ENCODE measurements around the gene TBCK.

DNA sequence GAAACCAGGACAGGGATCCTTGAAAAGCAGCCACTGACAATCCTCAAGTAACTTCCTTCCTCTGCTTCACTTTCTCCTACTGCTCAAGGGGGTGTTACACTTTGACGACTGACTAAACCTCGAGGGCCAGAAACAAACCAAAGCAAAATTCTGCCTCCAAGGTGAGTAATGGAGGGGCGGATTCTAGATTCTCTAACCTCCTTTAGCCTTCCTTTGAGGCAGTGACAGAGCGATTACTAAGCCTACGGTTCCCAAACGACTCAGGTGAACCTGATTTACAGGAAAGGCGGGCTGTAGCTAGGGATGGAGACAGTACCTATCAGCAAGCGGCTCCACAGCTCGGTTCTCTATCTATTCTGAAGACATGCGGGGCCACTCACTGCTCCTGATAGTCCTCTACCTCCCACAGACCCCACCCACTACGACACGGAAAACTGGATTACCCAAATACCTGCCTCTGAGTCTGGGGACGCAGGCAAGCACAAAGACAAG, 487 bp downstream of the TBCK start:
- TF ChIP-seq, protein P1, sequence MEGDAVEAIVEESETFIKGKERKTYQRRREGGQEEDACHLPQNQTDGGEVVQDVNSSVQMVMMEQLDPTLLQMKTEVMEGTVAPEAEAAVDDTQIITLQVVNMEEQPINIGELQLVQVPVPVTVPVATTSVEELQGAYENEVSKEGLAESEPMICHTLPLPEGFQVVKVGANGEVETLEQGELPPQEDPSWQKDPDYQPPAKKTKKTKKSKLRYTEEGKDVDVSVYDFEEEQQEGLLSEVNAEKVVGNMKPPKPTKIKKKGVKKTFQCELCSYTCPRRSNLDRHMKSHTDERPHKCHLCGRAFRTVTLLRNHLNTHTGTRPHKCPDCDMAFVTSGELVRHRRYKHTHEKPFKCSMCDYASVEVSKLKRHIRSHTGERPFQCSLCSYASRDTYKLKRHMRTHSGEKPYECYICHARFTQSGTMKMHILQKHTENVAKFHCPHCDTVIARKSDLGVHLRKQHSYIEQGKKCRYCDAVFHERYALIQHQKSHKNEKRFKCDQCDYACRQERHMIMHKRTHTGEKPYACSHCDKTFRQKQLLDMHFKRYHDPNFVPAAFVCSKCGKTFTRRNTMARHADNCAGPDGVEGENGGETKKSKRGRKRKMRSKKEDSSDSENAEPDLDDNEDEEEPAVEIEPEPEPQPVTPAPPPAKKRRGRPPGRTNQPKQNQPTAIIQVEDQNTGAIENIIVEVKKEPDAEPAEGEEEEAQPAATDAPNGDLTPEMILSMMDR (conservative IDR thresholded peaks at IDR 0.05): no peak
- no peak for TF ChIP-seq ZFX (IDR thresholded peaks at IDR 0.05)
